Measurements from ENCODE around the gene CHURC1.

The CHURC1 gene

DNA sequence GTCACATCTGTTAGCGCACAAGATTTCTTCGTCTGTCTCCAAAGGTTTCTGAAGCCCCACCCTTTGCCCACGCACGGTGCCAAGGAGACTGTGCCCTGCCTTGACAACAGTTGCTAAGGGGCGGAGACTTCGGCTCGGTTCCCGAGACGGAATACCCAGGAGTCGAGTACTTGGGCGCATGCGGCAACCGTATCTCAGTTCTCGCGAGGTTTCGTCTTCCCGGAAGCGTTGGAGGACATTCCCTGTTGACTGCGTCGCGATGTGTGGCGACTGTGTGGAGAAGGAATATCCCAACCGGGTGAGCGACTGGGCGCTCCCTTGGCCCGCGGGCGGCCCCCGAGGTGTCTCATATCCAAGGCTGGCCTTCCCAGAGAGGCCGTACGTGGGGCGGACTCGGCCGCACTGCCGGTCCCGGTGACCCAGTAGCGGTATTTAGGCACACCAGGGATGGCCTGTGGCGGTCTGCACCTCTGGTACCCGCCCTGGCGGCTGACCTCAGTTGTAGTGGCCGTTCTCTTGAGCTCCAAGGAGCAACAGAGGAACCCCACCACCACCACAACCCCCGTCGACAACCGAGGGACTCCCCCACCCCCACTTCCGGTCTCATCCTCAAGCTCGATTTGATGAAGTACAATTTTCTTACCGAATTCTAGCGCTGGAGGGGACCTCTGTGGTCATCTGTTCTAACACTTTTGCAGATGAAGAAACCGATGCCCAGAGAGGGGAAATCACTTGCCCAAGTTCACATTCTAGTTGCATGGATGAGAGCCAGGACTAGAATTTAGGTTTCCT lies at the start of gene CHURC1:
Gene CHURC1 (plus strand): TSS at position 219 of the 792 bp plus-strand sequence. CDS start 41 bp downstream, at position 260.
- DNase-seq, result peak; percentile 95

- no peak for DNase-seq
Observed at GRCh38 chr14:64865109-64865508, 49.1 kb upstream of the CHURC1 start.

DNA sequence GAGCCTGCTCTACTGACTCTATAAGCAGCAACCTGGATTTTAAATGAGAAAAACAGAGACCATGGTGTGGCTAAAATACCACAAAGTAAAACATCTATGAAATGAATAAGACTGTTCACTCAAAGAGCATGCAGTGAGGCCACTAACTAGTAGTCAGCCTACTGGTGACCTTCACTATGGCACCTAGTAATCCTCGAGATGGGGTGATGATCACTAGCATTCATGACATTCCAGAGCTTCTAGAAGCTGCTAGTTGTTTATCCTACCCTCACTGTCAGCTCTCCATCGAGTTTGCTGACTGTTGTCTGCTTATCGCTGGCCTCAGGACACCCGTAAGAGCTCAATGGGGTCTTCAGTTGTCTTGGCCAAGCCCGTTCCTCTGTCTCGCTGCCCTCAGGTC lies 48.3 kb upstream of the CHURC1 start:
- no peak for DNase-seq

DNA sequence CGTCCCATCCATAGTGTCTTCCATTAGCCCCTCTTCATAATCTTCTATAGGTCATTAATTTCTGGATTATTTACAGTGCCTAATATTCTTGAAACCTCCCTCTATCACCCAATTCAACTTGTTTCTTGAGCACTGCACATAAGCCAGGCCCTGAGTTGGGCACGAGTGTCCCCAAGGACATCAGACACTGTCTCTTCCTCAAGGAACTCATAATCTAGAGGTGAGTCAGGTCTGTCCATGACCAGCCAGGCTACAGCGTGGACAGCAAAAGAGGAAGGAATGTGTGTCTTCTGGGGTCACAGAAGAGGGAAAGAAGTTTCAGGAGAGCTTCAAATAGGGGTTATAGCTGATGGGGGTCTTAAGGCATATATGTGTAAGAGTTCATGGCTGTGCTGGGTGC lies 47.1 kb upstream of the CHURC1 start:
- no peak for DNase-seq

- no peak for DNase-seq
Observed at GRCh38 chr14:64868379-64868778, 45.9 kb upstream of the CHURC1 start.

GRCh38 chr14:64868841-64869240 lies 45.4 kb upstream of the CHURC1 start:
- DNase-seq, result no peak

DNA sequence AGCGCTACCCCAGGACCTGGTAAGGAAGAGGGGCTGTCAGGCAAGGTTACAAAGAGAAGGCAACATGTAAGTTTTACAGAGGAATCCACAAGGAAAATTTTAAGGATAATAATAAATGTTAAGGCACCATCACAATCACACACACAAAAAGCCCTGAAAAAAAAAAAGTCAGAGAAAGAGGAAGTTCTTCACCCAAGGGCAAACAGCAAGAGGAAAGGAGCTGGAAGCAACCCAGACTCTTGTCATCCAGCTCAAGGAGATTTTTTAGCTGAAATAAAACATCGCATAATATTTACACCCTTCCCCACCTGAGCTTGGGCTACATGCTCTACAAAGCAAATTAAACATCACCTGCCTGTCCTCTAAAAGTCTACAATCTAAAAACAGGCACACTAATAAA lies 44.1 kb upstream of the CHURC1 start:
- no peak for DNase-seq

DNA sequence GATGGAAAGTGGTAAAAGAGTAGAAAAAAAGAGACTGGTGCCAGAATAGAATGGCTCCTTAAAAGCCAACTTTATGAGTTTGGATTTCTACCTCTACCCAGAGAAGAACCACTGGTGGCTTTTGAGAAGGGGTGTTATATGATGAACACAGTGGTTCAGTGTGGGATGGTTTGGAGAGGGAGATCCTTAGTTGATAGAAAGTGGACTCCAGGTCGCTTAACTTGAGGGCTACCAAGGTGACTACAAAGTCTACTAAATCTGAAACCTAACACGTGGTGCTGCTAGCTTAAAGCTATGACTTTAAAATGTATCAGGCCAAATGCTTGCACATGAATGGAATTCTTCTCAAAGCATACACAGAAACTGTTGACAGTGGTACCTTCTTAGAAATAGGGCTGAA lies 42.9 kb upstream of the CHURC1 start:
- DNase-seq, result no peak

DNA sequence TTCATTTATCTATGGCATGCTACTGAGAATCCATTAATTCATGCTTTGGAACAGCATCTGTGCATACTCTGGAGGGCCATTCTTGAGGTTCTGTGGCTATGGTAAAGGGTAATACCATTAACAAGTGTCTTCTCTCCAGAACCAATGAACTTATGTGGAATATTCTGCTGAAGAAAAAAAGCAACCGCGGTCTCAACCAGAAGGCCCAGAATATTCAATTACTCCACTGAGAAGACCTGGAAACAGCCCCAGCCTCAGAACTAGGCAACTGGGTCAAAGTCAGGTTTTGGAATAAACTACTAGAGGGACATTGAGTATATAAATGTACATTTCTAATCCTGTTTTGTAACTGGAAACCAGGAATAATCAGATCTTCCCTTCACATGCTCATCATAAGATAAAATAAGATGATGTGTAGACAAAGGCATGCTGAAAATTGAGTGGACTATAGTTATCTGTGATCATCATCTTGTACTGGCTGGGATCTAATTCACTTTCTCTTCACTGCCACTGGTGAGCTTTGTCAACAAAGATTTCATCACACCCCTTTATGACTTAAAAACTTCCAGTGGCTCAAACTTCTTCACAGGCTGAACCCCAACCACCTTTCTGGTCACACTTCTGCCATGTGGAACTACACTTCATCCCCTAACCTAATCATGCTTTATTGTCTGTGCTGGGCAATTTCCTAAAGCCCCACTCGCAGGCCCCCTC lies 40.6 kb upstream of the CHURC1 start:
- no peak for DNase-seq

DNA sequence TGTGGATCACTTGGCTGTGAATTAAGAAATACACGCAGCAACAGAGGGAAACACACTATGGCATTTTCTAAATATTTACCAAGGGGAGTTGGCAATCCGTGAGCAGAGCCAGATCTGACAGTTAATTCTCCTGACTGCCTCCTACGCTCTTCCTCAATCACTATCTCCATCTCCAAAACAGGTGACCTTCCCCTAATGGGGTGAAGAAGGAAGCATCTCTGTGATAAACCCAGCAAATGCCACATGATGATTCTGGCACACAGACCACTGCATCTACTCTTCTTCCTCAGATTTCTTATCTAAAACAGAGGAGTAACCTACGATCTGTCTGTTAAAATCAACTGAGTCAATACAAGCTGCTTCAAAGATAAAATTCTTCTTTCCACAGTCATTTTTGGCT lies 38.9 kb upstream of the CHURC1 start:
- no peak for DNase-seq

DNA sequence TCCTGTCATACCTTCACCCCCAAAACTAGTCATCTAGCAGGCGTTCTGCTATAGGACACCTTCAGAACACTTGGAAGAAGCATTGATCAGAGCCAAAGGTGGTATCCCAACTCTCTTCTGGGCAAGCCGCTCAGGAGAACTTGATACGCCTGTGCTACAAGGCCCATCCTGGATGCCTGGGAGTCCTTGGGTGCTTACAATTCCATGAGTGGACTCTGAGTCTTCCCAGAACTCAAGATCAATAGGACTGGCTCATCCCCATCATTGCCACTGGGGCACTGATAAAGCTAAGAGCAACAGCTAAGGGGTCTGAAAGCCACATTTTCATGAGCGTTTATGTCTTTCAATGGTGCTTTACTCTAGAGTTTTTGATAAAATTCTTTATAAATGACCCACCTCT lies 36.4 kb upstream of the CHURC1 start:
- DNase-seq, result no peak

DNA sequence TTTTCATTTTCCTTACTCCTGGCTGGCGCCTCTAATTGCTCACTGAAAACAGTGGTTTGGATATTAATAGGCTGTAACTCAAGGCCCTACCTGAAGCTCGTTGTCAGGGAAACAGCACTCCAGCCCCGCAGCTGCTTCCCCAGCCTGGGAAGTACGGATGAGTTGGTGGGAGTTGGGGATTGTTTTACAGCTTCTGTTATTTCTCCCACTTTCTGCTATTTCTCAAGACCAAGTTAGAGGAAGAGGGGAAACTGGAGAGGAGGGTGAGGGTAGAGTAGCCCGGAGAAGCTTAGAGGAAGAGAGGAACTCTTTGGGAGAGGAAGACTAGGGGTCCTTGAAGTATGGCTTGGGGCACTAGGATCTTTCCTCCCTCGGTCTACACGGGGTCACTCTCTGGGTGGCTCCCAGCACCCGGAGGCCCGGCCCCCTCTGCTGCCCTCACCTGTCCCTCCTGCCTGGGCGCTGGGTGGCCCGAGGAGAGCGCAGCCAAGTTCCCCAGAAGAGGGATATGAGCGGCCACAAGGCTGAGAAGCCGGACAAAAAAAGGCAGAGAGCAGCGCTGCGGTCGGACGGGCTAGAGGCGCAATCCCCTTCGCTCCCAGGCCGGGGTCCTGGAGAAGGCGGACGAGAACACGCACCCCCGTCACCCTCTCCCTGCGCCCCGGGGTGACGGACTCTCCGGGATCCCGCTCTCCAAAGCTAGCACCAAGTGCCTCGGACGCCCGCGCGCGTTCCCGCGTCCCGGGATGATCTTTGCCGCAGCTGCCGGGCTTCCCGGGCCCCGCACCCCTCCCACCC lies 35.2 kb upstream of the CHURC1 start:
- DNase-seq, result peak; percentile 52

DNA sequence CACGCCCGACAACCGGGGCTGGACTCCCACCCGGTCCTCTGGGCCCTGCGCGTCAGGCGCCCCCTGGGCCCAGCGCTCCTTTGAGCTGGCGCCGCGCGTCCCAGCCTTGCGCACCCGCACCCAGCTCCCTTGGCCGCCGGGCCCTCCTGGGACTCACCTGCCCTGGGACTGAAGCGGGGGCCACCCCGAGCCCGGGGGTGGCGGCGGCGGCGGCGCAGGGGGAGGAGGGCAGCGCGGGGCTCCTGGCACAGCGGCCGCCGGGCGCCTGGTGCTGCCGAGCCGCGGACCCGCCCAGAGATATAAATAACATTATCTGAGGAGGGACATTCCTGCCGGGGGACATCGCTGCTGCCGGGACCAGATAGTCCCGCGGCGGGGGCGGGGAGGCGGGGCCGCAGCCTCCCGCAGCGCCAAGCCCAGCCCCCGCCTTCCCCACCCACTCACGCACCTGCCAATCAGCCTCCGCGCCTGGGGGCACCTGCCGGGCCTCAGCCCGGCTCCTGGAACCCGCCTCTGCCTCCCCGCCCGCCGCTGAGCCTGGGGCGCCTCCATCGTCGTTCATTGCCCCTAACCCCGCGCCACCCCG lies 34.5 kb upstream of the CHURC1 start, which contains the start of gene SPTB:
Gene SPTB (minus strand): TSS at position 273 of the 586 bp plus-strand sequence. CDS start 56,813 bp downstream, outside the sequence.
- DNase-seq, result peak; percentile 78

DNA sequence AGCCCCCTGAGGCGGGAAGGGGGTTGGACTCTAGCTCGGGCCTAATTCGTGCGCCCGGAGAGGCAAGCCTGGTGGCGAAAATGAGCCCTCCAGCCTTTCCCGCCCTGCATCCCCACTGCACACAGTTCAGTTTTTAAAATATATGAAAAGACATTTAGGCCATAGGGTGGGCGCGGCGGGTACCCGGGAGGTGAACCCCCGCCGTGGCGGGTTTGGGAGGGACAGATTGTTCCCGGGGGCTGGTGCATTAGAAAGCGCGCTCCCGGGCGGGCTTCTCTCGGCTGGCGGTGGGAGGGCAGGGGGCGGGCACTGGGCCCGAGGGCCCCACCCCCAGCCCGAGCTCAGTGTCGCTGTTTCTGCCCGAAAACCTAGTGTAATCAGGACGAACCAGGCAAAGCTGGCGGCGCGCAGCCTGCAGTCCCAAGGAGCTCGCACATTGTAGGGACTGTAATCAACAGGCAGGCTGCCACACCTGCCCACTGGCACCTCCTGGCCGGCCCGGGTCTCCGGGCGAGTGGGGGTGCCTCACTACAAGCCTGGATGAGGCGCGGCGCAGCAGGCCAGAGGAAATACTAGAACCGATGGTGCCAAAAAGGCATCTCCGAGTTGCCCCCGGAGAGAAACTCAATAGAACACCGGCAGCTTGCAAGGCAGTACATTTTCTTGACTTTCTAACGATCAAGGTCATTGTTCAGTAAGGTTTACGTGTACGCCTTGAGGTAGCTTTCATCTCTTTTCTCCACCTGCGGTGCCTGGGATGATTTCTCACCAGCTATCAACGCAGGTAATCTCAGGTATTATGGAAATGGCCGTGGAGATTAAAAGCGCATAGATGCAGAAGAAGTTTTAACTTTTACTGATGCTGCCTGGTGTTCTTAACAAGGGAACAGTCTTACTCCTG lies 33.8 kb upstream of the CHURC1 start:
- DNase-seq, result peak; percentile 81

DNA sequence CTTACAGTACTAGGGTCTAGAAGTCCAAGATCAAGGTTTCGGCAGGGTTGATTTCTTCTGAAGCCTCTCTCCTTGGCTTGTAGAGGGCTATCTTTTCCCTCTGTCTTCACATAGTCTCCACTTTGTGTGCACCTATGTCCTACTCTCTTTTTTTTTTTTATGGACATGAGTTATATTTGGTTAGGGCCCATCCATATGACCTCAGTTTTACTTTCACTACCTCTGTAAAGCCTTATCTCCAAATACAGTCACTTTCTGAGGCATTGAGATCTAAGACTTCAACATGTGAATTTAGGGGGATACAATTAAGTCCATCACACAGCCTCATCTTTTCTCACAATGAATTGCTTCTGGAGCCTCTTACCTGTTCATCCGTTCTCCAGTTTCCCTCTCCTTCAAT lies 28.7 kb upstream of the CHURC1 start:
- no peak for DNase-seq

- DNase-seq, result no peak
Observed at GRCh38 chr14:64889352-64889751, 24.9 kb upstream of the CHURC1 start.

DNA sequence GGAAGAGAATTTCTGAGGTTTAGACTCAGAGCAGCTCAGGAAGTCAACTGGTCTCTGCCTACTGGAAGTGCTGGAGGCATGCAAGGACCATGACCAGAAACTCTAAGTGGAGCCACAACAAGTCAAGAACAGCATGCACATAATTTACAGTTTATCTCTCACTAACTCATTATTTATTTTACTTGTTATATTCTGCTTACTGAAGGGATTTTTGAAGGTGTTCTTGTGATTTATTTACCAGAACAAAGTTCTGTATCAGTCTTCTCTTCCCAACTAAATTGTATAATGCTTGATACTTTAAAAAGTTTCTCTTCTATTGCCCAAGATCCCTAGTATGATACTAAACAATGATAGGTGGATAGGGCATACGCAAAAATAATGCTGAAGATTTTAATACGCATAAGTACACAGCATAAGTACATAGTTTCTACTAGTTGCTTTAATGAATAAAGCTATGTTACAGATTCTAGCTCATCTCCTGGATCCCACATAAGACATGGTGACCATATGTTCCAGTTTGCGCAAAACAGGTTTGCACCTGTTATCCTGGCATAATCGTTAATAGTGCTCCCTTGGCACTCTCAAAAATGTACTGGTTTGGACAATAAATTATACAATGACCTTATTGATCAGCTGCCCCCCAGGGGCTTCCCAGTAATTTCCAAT lies 22.9 kb upstream of the CHURC1 start:
- DNase-seq, result no peak

DNA sequence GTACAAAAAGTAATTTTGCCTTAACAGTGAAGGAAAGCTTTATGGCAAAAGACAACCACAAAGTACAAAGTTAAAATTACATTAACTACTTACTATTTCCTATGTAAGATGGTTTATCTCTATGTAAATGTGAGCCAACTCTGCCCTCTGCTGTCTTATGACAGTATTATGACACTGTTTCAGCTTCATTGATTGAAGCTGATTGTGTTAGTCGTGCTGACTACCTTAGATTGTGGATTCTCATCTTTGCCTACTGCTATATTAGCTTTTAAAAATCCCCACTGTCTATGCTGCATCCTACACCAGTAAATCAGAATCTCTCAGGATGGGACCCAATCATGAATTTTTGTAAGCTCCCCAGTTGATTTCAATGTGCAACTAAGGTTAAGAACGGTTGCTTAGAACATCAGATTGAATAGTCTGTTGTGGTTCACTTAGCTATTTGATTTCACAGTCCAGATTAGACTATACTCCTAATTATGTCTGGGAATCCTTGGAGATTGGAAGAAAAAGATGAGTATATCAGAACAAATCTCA lies 22.3 kb upstream of the CHURC1 start:
- no peak for DNase-seq

DNA sequence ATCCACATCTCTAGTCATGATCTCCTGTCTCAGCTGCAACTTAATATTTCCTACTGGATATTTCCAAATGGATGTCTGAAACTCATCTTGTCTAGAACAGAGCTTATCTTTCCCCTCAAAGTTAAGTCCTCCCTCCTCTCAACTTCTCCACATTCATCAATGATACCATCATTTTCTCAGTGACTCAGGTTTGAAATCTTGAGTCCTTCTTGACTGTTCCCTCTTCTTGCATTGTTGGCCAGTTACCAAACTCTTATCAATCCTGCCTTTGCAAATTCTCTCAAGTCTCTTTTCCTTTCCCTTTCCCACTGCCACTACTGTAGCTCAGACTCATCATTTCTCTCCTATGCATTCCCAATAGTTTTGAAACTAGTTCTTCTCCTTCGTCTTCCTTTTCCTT lies 14.3 kb upstream of the CHURC1 start:
- DNase-seq, result no peak

DNA sequence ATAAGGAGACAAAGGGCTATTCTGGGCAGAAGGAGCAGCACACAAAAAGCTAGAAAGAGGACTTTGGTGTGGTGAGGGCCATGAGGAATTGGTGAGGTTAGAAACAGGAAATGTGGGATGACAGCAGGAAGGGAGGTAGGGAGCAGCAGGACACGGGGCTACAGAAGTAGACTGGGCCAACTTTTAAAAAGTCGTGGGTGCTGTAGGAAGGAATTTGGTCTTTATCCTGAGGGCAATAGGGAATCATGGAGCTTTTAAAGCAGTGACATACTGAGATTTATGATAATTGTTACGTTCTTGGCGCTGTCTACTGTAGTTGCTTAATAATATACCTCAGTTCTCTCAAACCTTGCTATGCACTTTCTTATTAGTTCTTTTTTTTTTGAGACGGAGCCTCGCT lies 8.2 kb upstream of the CHURC1 start:
- no peak for DNase-seq

DNA sequence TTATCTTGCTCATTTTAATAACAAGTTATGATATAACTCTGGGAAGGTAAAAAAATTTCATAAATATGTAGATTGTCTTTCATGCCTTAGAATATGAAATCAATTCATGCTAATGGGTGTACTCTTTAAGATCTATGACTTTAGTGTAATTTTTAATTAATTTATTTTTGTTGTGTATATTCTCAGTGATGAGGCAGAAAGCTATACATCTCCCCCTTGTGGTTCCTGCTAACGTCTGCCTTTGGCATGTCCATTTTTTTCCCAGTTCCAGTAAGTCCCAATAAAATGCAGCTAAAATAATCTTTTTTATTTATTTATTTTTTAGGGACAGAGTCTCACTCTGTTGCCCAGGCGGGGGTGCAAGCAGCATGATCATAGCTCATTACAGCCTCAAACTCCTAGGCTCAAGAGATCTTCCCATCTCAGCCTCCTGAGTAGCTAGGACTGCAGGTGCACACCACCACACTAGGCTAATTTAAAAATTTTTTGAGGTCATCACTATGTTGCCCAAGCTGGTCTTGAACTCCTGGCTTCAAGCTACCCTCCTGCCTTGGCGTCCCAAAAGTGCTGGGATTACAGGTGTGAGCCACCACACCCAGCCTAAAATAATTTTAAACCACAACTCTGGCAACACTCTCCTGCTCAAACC lies 3.3 kb upstream of the CHURC1 start:
- DNase-seq, result no peak
